ENCODE measurements around the gene TMEM240.
"Not testable (repeated sequence)": the region's sequence is repeated elsewhere in the genome, so short reads cannot be mapped to it uniquely, and the experiment has no call there.

Gene TMEM240

GRCh38 chr1:1538334-1538733 is 2.1 kb downstream of the TMEM240 start:
- Histone ChIP-seq H3K9ac (ENCODE audit: low read length) (no peak overlapping the region), H3K4me1 (ENCODE audit: control insufficient read depth, insufficient read depth, low read length) (peaks cover 4% of the 10 kb centered on the region; the same call in 1 of the 2 replicates), H3K27me3 (ENCODE audit: control insufficient read depth, insufficient read depth, low read length) (no peaks in the 10 kb centered on the region), H3K9me3 (ENCODE audit: control insufficient read depth, insufficient read depth, low read depth, low read length) (no peaks in the 10 kb centered on the region), H3K4me3 (ENCODE audit: low read depth, low read length) (no peak overlapping the region), H3K36me3 (ENCODE audit: control insufficient read depth, insufficient read depth, low read length) (peaks cover 33% of the 10 kb centered on the region), H3K27ac (ENCODE audit: low read depth, low read length) (no peak overlapping the region)

- Histone ChIP-seq H3K9me3 (ENCODE audit: control insufficient read depth, insufficient read depth, low read depth, low read length) (no peaks in the 10 kb centered on the region), H3K9ac (ENCODE audit: low read length) (no peak overlapping the region), H3K27ac (ENCODE audit: low read depth, low read length) (no peak overlapping the region), H3K36me3 (ENCODE audit: control insufficient read depth, insufficient read depth, low read length) (peaks cover 27% of the 10 kb centered on the region), H3K4me1 (ENCODE audit: control insufficient read depth, insufficient read depth, low read length) (peaks cover 4% of the 10 kb centered on the region; the same call in 1 of the 2 replicates), H3K27me3 (ENCODE audit: control insufficient read depth, insufficient read depth, low read length) (no peaks in the 10 kb centered on the region), H3K4me3 (ENCODE audit: low read depth, low read length) (no peak overlapping the region)
Observed at GRCh38 chr1:1537626-1538250, 2.7 kb downstream of the TMEM240 start.

GRCh38 chr1:1536938-1537546 is 3.4 kb downstream of the TMEM240 start:
- no peak overlapping the region for H3K9ac ChIP-seq (ENCODE audit: low read length)
- H3K27me3 ChIP-seq (ENCODE audit: control insufficient read depth, insufficient read depth, low read length), result no peaks in the 10 kb centered on the region
- no peaks in the 10 kb centered on the region for H3K9me3 ChIP-seq (ENCODE audit: control insufficient read depth, insufficient read depth, low read depth, low read length)
- peaks cover 4% of the 10 kb centered on the region; the same call in 1 of the 2 replicates for H3K4me1 ChIP-seq (ENCODE audit: control insufficient read depth, insufficient read depth, low read length)
- peaks cover 24% of the 10 kb centered on the region for H3K36me3 ChIP-seq (ENCODE audit: control insufficient read depth, insufficient read depth, low read length)
- H3K27ac ChIP-seq (ENCODE audit: low read depth, low read length), result no peak overlapping the region
- no peak overlapping the region for H3K4me3 ChIP-seq (ENCODE audit: low read depth, low read length)

GRCh38 chr1:1536019-1536937 is 4.1 kb downstream of the TMEM240 start:
- Histone ChIP-seq H3K36me3 (ENCODE audit: control insufficient read depth, insufficient read depth, low read length) (peaks cover 16% of the 10 kb centered on the region), H3K9ac (ENCODE audit: low read length) (no peak overlapping the region), H3K27ac (ENCODE audit: low read depth, low read length) (no peak overlapping the region), H3K4me3 (ENCODE audit: low read depth, low read length) (no peak overlapping the region), H3K9me3 (ENCODE audit: control insufficient read depth, insufficient read depth, low read depth, low read length) (no peaks in the 10 kb centered on the region), H3K27me3 (ENCODE audit: control insufficient read depth, insufficient read depth, low read length) (no peaks in the 10 kb centered on the region), H3K4me1 (ENCODE audit: control insufficient read depth, insufficient read depth, low read length) (peaks cover 4% of the 10 kb centered on the region; the same call in 1 of the 2 replicates)

- Histone ChIP-seq H3K9ac (ENCODE audit: low read length) (no peak overlapping the region), H3K36me3 (ENCODE audit: control insufficient read depth, insufficient read depth, low read length) (peaks cover 16% of the 10 kb centered on the region), H3K27me3 (ENCODE audit: control insufficient read depth, insufficient read depth, low read length) (no peaks in the 10 kb centered on the region), H3K4me3 (ENCODE audit: low read depth, low read length) (no peak overlapping the region), H3K4me1 (ENCODE audit: control insufficient read depth, insufficient read depth, low read length) (no peaks in the 10 kb centered on the region), H3K9me3 (ENCODE audit: control insufficient read depth, insufficient read depth, low read depth, low read length) (no peaks in the 10 kb centered on the region), H3K27ac (ENCODE audit: low read depth, low read length) (no peak overlapping the region)
Observed at GRCh38 chr1:1535201-1536018, 5.0 kb downstream of the TMEM240 start.

GRCh38 chr1:1534401-1535154 is 5.8 kb downstream of the TMEM240 start:
- H3K4me1 ChIP-seq (ENCODE audit: control insufficient read depth, insufficient read depth, low read length), result no peaks in the 10 kb centered on the region
- peaks cover 4% of the 10 kb centered on the region for H3K9me3 ChIP-seq (ENCODE audit: control insufficient read depth, insufficient read depth, low read depth, low read length)
- H3K9ac ChIP-seq (ENCODE audit: low read length), result no peak overlapping the region
- no peak overlapping the region for H3K27ac ChIP-seq (ENCODE audit: low read depth, low read length)
- no peaks in the 10 kb centered on the region for H3K27me3 ChIP-seq (ENCODE audit: control insufficient read depth, insufficient read depth, low read length)
- no peak overlapping the region for H3K4me3 ChIP-seq (ENCODE audit: low read depth, low read length)
- peaks cover 23% of the 10 kb centered on the region for H3K36me3 ChIP-seq (ENCODE audit: control insufficient read depth, insufficient read depth, low read length)

- not testable (repeated sequence) for H3K9me3 ChIP-seq (ENCODE audit: control insufficient read depth, insufficient read depth, low read depth, low read length); H3K9ac ChIP-seq (ENCODE audit: low read length); H3K27ac ChIP-seq (ENCODE audit: low read depth, low read length); H3K4me1 ChIP-seq (ENCODE audit: control insufficient read depth, insufficient read depth, low read length); H3K27me3 ChIP-seq (ENCODE audit: control insufficient read depth, insufficient read depth, low read length); H3K4me3 ChIP-seq (ENCODE audit: low read depth, low read length)
- peaks cover 29% of the 10 kb centered on the region for H3K36me3 ChIP-seq (ENCODE audit: control insufficient read depth, insufficient read depth, low read length)
Observed at GRCh38 chr1:1533894-1534291, 6.5 kb downstream of the TMEM240 start.

GRCh38 chr1:1533176-1533893 is 7.1 kb downstream of the TMEM240 start:
- not testable (repeated sequence) for H3K9ac ChIP-seq (ENCODE audit: low read length); H3K4me3 ChIP-seq (ENCODE audit: low read depth, low read length); H3K27me3 ChIP-seq (ENCODE audit: control insufficient read depth, insufficient read depth, low read length); H3K9me3 ChIP-seq (ENCODE audit: control insufficient read depth, insufficient read depth, low read depth, low read length); H3K27ac ChIP-seq (ENCODE audit: low read depth, low read length); H3K4me1 ChIP-seq (ENCODE audit: control insufficient read depth, insufficient read depth, low read length)
- peaks cover 34% of the 10 kb centered on the region for H3K36me3 ChIP-seq (ENCODE audit: control insufficient read depth, insufficient read depth, low read length)

GRCh38 chr1:1531947-1532346 is 8.5 kb downstream of the TMEM240 start:
- no peaks in the 10 kb centered on the region for H3K4me1 ChIP-seq (ENCODE audit: control insufficient read depth, insufficient read depth, low read length)
- H3K27me3 ChIP-seq (ENCODE audit: control insufficient read depth, insufficient read depth, low read length), result no peaks in the 10 kb centered on the region
- H3K9ac ChIP-seq (ENCODE audit: low read length), result no peak overlapping the region
- H3K36me3 ChIP-seq (ENCODE audit: control insufficient read depth, insufficient read depth, low read length), result peaks cover 37% of the 10 kb centered on the region
- H3K27ac ChIP-seq (ENCODE audit: low read depth, low read length), result no peak overlapping the region
- H3K9me3 ChIP-seq (ENCODE audit: control insufficient read depth, insufficient read depth, low read depth, low read length), result peaks cover 4% of the 10 kb centered on the region
- H3K4me3 ChIP-seq (ENCODE audit: low read depth, low read length), result no peak overlapping the region

- Histone ChIP-seq H3K9ac (ENCODE audit: low read length) (no peak overlapping the region), H3K4me1 (ENCODE audit: control insufficient read depth, insufficient read depth, low read length) (no peaks in the 10 kb centered on the region), H3K4me3 (ENCODE audit: low read depth, low read length) (no peak overlapping the region), H3K27me3 (ENCODE audit: control insufficient read depth, insufficient read depth, low read length) (no peaks in the 10 kb centered on the region), H3K27ac (ENCODE audit: low read depth, low read length) (no peak overlapping the region), H3K36me3 (ENCODE audit: control insufficient read depth, insufficient read depth, low read length) (peaks cover 47% of the 10 kb centered on the region), H3K9me3 (ENCODE audit: control insufficient read depth, insufficient read depth, low read depth, low read length) (peaks cover 4% of the 10 kb centered on the region)
Observed at GRCh38 chr1:1529936-1530335, 10.5 kb downstream of the TMEM240 start.

Measured in HUES6 (cell line).